ENCODE data around the gene ENPP1. TPM values are rescaled to one million over a fixed set of nuclear protein-coding genes. Genes with fewer than 3 reads are reported as not detected.
"Not testable (repeated sequence)": the region's sequence is repeated elsewhere in the genome, so short reads cannot be mapped to it uniquely, and the experiment has no call there.

The ENPP1 gene
- polyA plus RNA-seq, 1 experiment, result 30.4 TPM

GRCh38 chr6:131894493-131895424 lies 86.9 kb downstream of the ENPP1 start:
- Histone ChIP-seq H3K27me3 (ENCODE audit: control insufficient read depth, insufficient read depth, low read length) (no peaks in the 10 kb centered on the region), H3K4me3 (ENCODE audit: low read depth, low read length) (no peak overlapping the region), H3K9me3 (ENCODE audit: control insufficient read depth, insufficient read depth, low read length) (peaks cover 9% of the 10 kb centered on the region; the same call in 1 of the 2 replicates), H3K27ac (ENCODE audit: low read depth, low read length) (no peak overlapping the region)
- no peak for TF ChIP-seq CTCF (IDR thresholded peaks at IDR 0.05; ENCODE audit: low read depth, low read length)
- POLR2A ChIA-PET, result no interaction called here
- CTCF ChIA-PET, result interaction anchor here (0.5 to 2.6 kb wide), 7 partner anchors 15 to 915 kb away, joined by 3 to 10 read pairs (median 4); no protein-coding TSS in a partner anchor
- DNase-seq (ENCODE audit: low read depth, low spot score), result no peak

- Histone ChIP-seq H3K4me3 (ENCODE audit: low read depth, low read length) (no peak overlapping the region), H3K27me3 (ENCODE audit: control insufficient read depth, insufficient read depth, low read length) (no peaks in the 10 kb centered on the region), H3K9me3 (ENCODE audit: control insufficient read depth, insufficient read depth, low read length) (peaks cover 9% of the 10 kb centered on the region; the same call in 1 of the 2 replicates), H3K27ac (ENCODE audit: low read depth, low read length) (no peak overlapping the region)
- no peak for TF ChIP-seq CTCF (IDR thresholded peaks at IDR 0.05; ENCODE audit: low read depth, low read length)
- ChIA-PET POLR2A (no interaction called here), CTCF (interaction anchor here (1.8 to 2.3 kb wide), 3 partner anchors 14 to 202 kb away, joined by 5 to 18 read pairs (median 9); no protein-coding TSS in a partner anchor)
- no peak for DNase-seq (ENCODE audit: low read depth, low spot score)
Measured at GRCh38 chr6:131897050-131897435, 89.2 kb downstream of the ENPP1 start.

GRCh38 chr6:131897621-131898020 lies 89.8 kb downstream of the ENPP1 start:
- Histone ChIP-seq H3K27ac (ENCODE audit: low read depth, low read length) (no peak overlapping the region), H3K4me3 (ENCODE audit: low read depth, low read length) (no peak overlapping the region), H3K27me3 (ENCODE audit: control insufficient read depth, insufficient read depth, low read length) (no peaks in the 10 kb centered on the region), H3K9me3 (ENCODE audit: control insufficient read depth, insufficient read depth, low read length) (peaks cover 9% of the 10 kb centered on the region; the same call in 1 of the 2 replicates)
- CTCF ChIA-PET, result interaction anchor here (1.8 to 2.3 kb wide), 3 partner anchors 13 to 202 kb away, joined by 5 to 18 read pairs (median 9); no protein-coding TSS in a partner anchor
- no peak for TF ChIP-seq CTCF (IDR thresholded peaks at IDR 0.05; ENCODE audit: low read depth, low read length)
- no peak for DNase-seq (ENCODE audit: low read depth, low spot score)
- POLR2A ChIA-PET, result no interaction called here

- ChIA-PET CTCF (no interaction called here), POLR2A (no interaction called here)
- Histone ChIP-seq H3K4me3 (ENCODE audit: low read depth, low read length) (no peak overlapping the region), H3K27me3 (ENCODE audit: control insufficient read depth, insufficient read depth, low read length) (no peaks in the 10 kb centered on the region), H3K9me3 (ENCODE audit: control insufficient read depth, insufficient read depth, low read length) (peaks cover 9% of the 10 kb centered on the region; the same call in 1 of the 2 replicates), H3K27ac (ENCODE audit: low read depth, low read length) (no peak overlapping the region)
- no peak for DNase-seq (ENCODE audit: low read depth, low spot score)
- TF ChIP-seq CTCF (IDR thresholded peaks at IDR 0.05; ENCODE audit: low read depth, low read length), result no peak
Measured at GRCh38 chr6:131898718-131899117, 90.9 kb downstream of the ENPP1 start.

GRCh38 chr6:131900231-131900630 lies 92.4 kb downstream of the ENPP1 start:
- H3K27ac ChIP-seq (ENCODE audit: low read depth, low read length), result no peak overlapping the region
- DNase-seq (ENCODE audit: low read depth, low spot score), result no peak
- TF ChIP-seq CTCF (IDR thresholded peaks at IDR 0.05; ENCODE audit: low read depth, low read length), result no peak
- ChIA-PET POLR2A (no interaction called here), CTCF (interaction anchor here (1.1 to 2.0 kb wide), 3 partner anchors 10 to 398 kb away, joined by 3 to 15 read pairs (median 7); no protein-coding TSS in a partner anchor)
- H3K27me3 ChIP-seq (ENCODE audit: control insufficient read depth, insufficient read depth, low read length), result no peaks in the 10 kb centered on the region
- H3K4me3 ChIP-seq (ENCODE audit: low read depth, low read length), result no peak overlapping the region
- peaks cover 9% of the 10 kb centered on the region; the same call in 1 of the 2 replicates for H3K9me3 ChIP-seq (ENCODE audit: control insufficient read depth, insufficient read depth, low read length)

- H3K4me3 ChIP-seq (ENCODE audit: low read depth, low read length); POLR2A ChIA-PET; H3K27me3 ChIP-seq (ENCODE audit: control insufficient read depth, insufficient read depth, low read length); H3K27ac ChIP-seq (ENCODE audit: low read depth, low read length); H3K9me3 ChIP-seq (ENCODE audit: control insufficient read depth, insufficient read depth, low read length); DNase-seq (ENCODE audit: low read depth, low spot score): not testable (repeated sequence)
- CTCF ChIA-PET, result interaction anchor here (1.6 to 2.0 kb wide), 2 partner anchors 9 to 206 kb away, joined by 7 to 15 read pairs; no protein-coding TSS in a partner anchor
Measured at GRCh38 chr6:131901326-131901873, 93.6 kb downstream of the ENPP1 start.

GRCh38 chr6:131903734-131904133 lies 95.9 kb downstream of the ENPP1 start:
- DNase-seq (ENCODE audit: low read depth, low spot score); CTCF ChIA-PET; H3K27ac ChIP-seq (ENCODE audit: low read depth, low read length); POLR2A ChIA-PET; H3K9me3 ChIP-seq (ENCODE audit: control insufficient read depth, insufficient read depth, low read length); H3K4me3 ChIP-seq (ENCODE audit: low read depth, low read length); H3K27me3 ChIP-seq (ENCODE audit: control insufficient read depth, insufficient read depth, low read length): not testable (repeated sequence)

All from AG04450 (cell line).